ENCODE measurements around the gene CORO2B. TPM values are rescaled to one million over a fixed set of nuclear protein-coding genes. Genes with fewer than 3 reads are reported as not detected.

The CORO2B gene
- polyA plus RNA-seq, 1 of the 3 experiments (the other 2 are of a cell fraction) = 3.6 TPM

Other genes with a start within 250 kb of the CORO2B start
- gene ITGA11, start 146.8 kb upstream of the CORO2B start, polyA plus RNA-seq (2012; rRNA removed) = 0.49 and 0.52 TPM in 2 replicates
- gene ANP32A, start 241.9 kb downstream of the CORO2B start, polyA plus RNA-seq (2012; rRNA removed) = 58.4 and 61.7 TPM in 2 replicates